ENCODE data around the gene EHD2.

Gene EHD2

GRCh38 chr19:47694466-47695273 is 18.6 kb upstream of the EHD2 start:
- Histone ChIP-seq H3K27ac (ENCODE audit: poor library complexity, severe bottlenecking) (no peak overlapping the region), H3K36me3 (ENCODE audit: low read depth) (peaks cover 24% of the 10 kb centered on the region), H3K4me3 (ENCODE audit: severe bottlenecking) (no peak overlapping the region), H3K4me1 (ENCODE audit: insufficient read depth, poor library complexity, severe bottlenecking) (no peaks in the 10 kb centered on the region), H3K9me3 (ENCODE audit: severe bottlenecking) (no peaks in the 10 kb centered on the region), H3K27me3 (ENCODE audit: insufficient read depth, poor library complexity, severe bottlenecking) (no peaks in the 10 kb centered on the region)
- DNase-seq (ENCODE audit: low spot score): no peak
- no peak for ATAC-seq (ENCODE audit: low read depth)
- TF ChIP-seq CTCF (IDR thresholded peaks at IDR 0.05; ENCODE audit: poor library complexity, severe bottlenecking): no peak

GRCh38 chr19:47695533-47696262 is 17.5 kb upstream of the EHD2 start:
- ATAC-seq (ENCODE audit: low read depth): no peak
- no peak for DNase-seq (ENCODE audit: low spot score)

GRCh38 chr19:47696635-47697034 is 16.6 kb upstream of the EHD2 start:
- ATAC-seq (ENCODE audit: low read depth) (no peak), DNase-seq (ENCODE audit: low spot score) (no peak)
- Histone ChIP-seq H3K27me3 (ENCODE audit: insufficient read depth, poor library complexity, severe bottlenecking) (no peaks in the 10 kb centered on the region), H3K4me1 (ENCODE audit: insufficient read depth, poor library complexity, severe bottlenecking) (no peaks in the 10 kb centered on the region), H3K9me3 (ENCODE audit: severe bottlenecking) (no peaks in the 10 kb centered on the region), H3K36me3 (ENCODE audit: low read depth) (peaks cover 31% of the 10 kb centered on the region), H3K4me3 (ENCODE audit: severe bottlenecking) (no peak overlapping the region), H3K27ac (ENCODE audit: poor library complexity, severe bottlenecking) (no peak overlapping the region)
- TF ChIP-seq CTCF (IDR thresholded peaks at IDR 0.05; ENCODE audit: poor library complexity, severe bottlenecking): no peak

More at GRCh38 chr19:47695533-47696262, 17.5 kb upstream of the EHD2 start:
- Histone ChIP-seq H3K27me3 (ENCODE audit: insufficient read depth, poor library complexity, severe bottlenecking) (no peaks in the 10 kb centered on the region), H3K36me3 (ENCODE audit: low read depth) (peaks cover 28% of the 10 kb centered on the region), H3K27ac (ENCODE audit: poor library complexity, severe bottlenecking) (no peak overlapping the region), H3K4me3 (ENCODE audit: severe bottlenecking) (no peak overlapping the region), H3K4me1 (ENCODE audit: insufficient read depth, poor library complexity, severe bottlenecking) (no peaks in the 10 kb centered on the region), H3K9me3 (ENCODE audit: severe bottlenecking) (no peaks in the 10 kb centered on the region)
- no peak for TF ChIP-seq CTCF (IDR thresholded peaks at IDR 0.05; ENCODE audit: poor library complexity, severe bottlenecking)

- H3K4me3 ChIP-seq (ENCODE audit: severe bottlenecking): no peak overlapping the region
- DNase-seq (ENCODE audit: low spot score): no peak
- TF ChIP-seq CTCF (IDR thresholded peaks at IDR 0.05; ENCODE audit: poor library complexity, severe bottlenecking): peak; percentile 91
- H3K9me3 ChIP-seq (ENCODE audit: severe bottlenecking): no peaks in the 10 kb centered on the region
- peak; percentile 64 for ATAC-seq (ENCODE audit: low read depth)
- no peaks in the 10 kb centered on the region for H3K4me1 ChIP-seq (ENCODE audit: insufficient read depth, poor library complexity, severe bottlenecking)
- no peaks in the 10 kb centered on the region for H3K27me3 ChIP-seq (ENCODE audit: insufficient read depth, poor library complexity, severe bottlenecking)
- no peak overlapping the region for H3K27ac ChIP-seq (ENCODE audit: poor library complexity, severe bottlenecking)
- peaks cover 25% of the 10 kb centered on the region for H3K36me3 ChIP-seq (ENCODE audit: low read depth)
Observed at GRCh38 chr19:47697863-47698609, 15.2 kb upstream of the EHD2 start.

Measured in RWPE2 (cell line).